ENCODE results near the gene KRTAP10-8. TPM values are rescaled to one million over a fixed set of nuclear protein-coding genes. Genes with fewer than 3 reads are reported as not detected.

Gene KRTAP10-8
- polyA plus RNA-seq, 4 donors: not detected

Other genes starting within 250 kb of the KRTAP10-8 start
- 1 to 10 TPM; 4.3 to 5.4 (median 4.9) TPM for gene LRRC3, start 156.6 kb upstream of the KRTAP10-8 start, polyA plus RNA-seq (ENCODE audit: insufficient read length in 4 of 4)
- not detected for gene KRTAP10-1, start 71.9 kb upstream of the KRTAP10-8 start, polyA plus RNA-seq (ENCODE audit: insufficient read length in 4 of 4)
- under 1 TPM in 1 of 4 donors, not detected in 3; 0.05 TPM for gene KRTAP10-2, start 60.6 kb upstream of the KRTAP10-8 start, polyA plus RNA-seq (ENCODE audit: insufficient read length in 4 of 4)
- gene KRTAP10-3, start 53.3 kb upstream of the KRTAP10-8 start, polyA plus RNA-seq (ENCODE audit: insufficient read length in 4 of 4): not detected
- not detected for gene KRTAP10-4, start 38.4 kb upstream of the KRTAP10-8 start, polyA plus RNA-seq (ENCODE audit: insufficient read length in 4 of 4)
- not detected for gene KRTAP10-5, start 31.5 kb upstream of the KRTAP10-8 start, polyA plus RNA-seq (ENCODE audit: insufficient read length in 4 of 4)
- not detected for gene KRTAP10-6, start 19.6 kb upstream of the KRTAP10-8 start, polyA plus RNA-seq (ENCODE audit: insufficient read length in 4 of 4)
- gene KRTAP10-7, start 11.5 kb upstream of the KRTAP10-8 start, polyA plus RNA-seq (ENCODE audit: insufficient read length in 4 of 4): not detected
- gene KRTAP10-9, start 15.0 kb downstream of the KRTAP10-8 start, polyA plus RNA-seq (ENCODE audit: insufficient read length in 4 of 4): not detected
- gene KRTAP10-10, start 25.3 kb downstream of the KRTAP10-8 start, polyA plus RNA-seq (ENCODE audit: insufficient read length in 4 of 4): not detected
- gene KRTAP10-11, start 34.3 kb downstream of the KRTAP10-8 start, polyA plus RNA-seq (ENCODE audit: insufficient read length in 4 of 4): not detected
- not detected for gene KRTAP12-4, start 42.6 kb downstream of the KRTAP10-8 start, polyA plus RNA-seq (ENCODE audit: insufficient read length in 4 of 4)
- not detected for gene KRTAP12-3, start 45.9 kb downstream of the KRTAP10-8 start, polyA plus RNA-seq (ENCODE audit: insufficient read length in 4 of 4)
- not detected for gene KRTAP12-2, start 54.8 kb downstream of the KRTAP10-8 start, polyA plus RNA-seq (ENCODE audit: insufficient read length in 4 of 4)
- not detected for gene KRTAP12-1, start 70.1 kb downstream of the KRTAP10-8 start, polyA plus RNA-seq (ENCODE audit: insufficient read length in 4 of 4)
- gene KRTAP10-12, start 85.1 kb downstream of the KRTAP10-8 start, polyA plus RNA-seq (ENCODE audit: insufficient read length in 4 of 4): not detected
- 1 to 10 TPM in 1 of 4 donors, under 1 TPM in 3; 0.60 to 1.2 (median 0.82) TPM for gene TSPEAR, start 99.5 kb downstream of the KRTAP10-8 start, polyA plus RNA-seq (ENCODE audit: insufficient read length in 4 of 4)
- 10 to 100 TPM; 76.2 to 97.8 (median 84.2) TPM for gene UBE2G2, start 189.7 kb downstream of the KRTAP10-8 start, polyA plus RNA-seq (ENCODE audit: insufficient read length in 4 of 4)
- 100 to 1,000 TPM; 112 to 128 (median 121) TPM for gene SUMO3, start 206.0 kb downstream of the KRTAP10-8 start, polyA plus RNA-seq (ENCODE audit: insufficient read length in 4 of 4)